PC-3 (cell line): ENCODE data around the gene TMEM259. TPM values are rescaled to one million over a fixed set of nuclear protein-coding genes. Genes with fewer than 3 reads are reported as not detected.

Experiments
- ATAC-seq: fragments of 200-7000 bp; cut with Tn5 transposase; 2 replicates; pipeline ENCODE4 v1.9.1; 2020; ENCODE audit warnings: mild to moderate bottlenecking, moderate library complexity
- BruUV-seq: library from RNA; stranded (reverse); fragments of 400-500 nt; replicated peaks from 2 replicates; lab custom pipeline; 2021; lab: Mats Ljungman, UMichigan
- CTCF ChIA-PET: fragments of 300-600 bp; sonication (Branson Sonifier 250); formaldehyde crosslinking; loops from one replicate; lab custom pipeline; 2022; ENCODE audit warnings: antibody characterized with exemption; lab: Charles Lee
- POLR2A ChIA-PET: fragments of 300-600 bp; sonication (Branson Sonifier 250); formaldehyde crosslinking; loops from one replicate; lab custom pipeline; 2022; ENCODE audit warnings: antibody characterized with exemption; ENCODE audit not compliant: unreplicated experiment; lab: Charles Lee
- DNase-seq: peaks from one replicate; pipeline ENCODE4 v3.0.0-alpha.2; 2015
- H2AFZ ChIP-seq: fragments of 300-600 bp; sonication (generic); 2 replicates; pipeline ENCODE4 v1.6.0; 2016; ENCODE audit warnings: antibody characterized with exemption, low read length
- H3F3A ChIP-seq: fragments of 300-600 bp; sonication (generic); one replicate; pipeline ENCODE4 v1.6.0; 2017; ENCODE audit warnings: antibody characterized with exemption, low read length, control low read depth, mild to moderate bottlenecking; ENCODE audit not compliant: unreplicated experiment
- H3K27ac ChIP-seq: fragments of 300-600 bp; sonication (generic); 2 replicates; pipeline ENCODE4 v1.5.1; 2016; ENCODE audit warnings: mild to moderate bottlenecking, low read length
- H3K27me3 ChIP-seq: fragments of 300-600 bp; sonication (generic); 2 replicates; pipeline ENCODE4 v1.6.1; 2016; ENCODE audit warnings: low read length, mixed read lengths
- H3K36me3 ChIP-seq: fragments of 300-600 bp; sonication (generic); 2 replicates; pipeline ENCODE4 v1.6.1; 2016; ENCODE audit warnings: low read depth, mixed run types, low read length, mixed read lengths
- H3K4me1 ChIP-seq: fragments of 300-600 bp; sonication (generic); 2 replicates; pipeline ENCODE4 v1.5.1; 2016; ENCODE audit warnings: low read length; ENCODE audit not compliant: insufficient read depth
- H3K4me2 ChIP-seq: fragments of 300-600 bp; sonication (generic); 2 replicates; pipeline ENCODE4 v1.6.0; 2016; ENCODE audit warnings: low read length
- H3K4me3 ChIP-seq: fragments of 300-600 bp; sonication (generic); 2 replicates; pipeline ENCODE4 v1.5.1; 2016; ENCODE audit warnings: mild to moderate bottlenecking, low read length, mixed read lengths
- H3K79me2 ChIP-seq: fragments of 300-600 bp; sonication (generic); 2 replicates; pipeline ENCODE4 v1.6.1; 2017; ENCODE audit warnings: low read length, mixed read lengths
- H3K9ac ChIP-seq: fragments of 300-600 bp; sonication (generic); 2 replicates; pipeline ENCODE4 v1.6.0; 2016; ENCODE audit warnings: mild to moderate bottlenecking, low read length
- H3K9me2 ChIP-seq: fragments of 300-600 bp; sonication (generic); replicated peaks from 2 replicates; pipeline ENCODE4 v1.6.1; 2016; ENCODE audit warnings: mixed run types, low read length, mixed read lengths
- H3K9me3 ChIP-seq: fragments of 300-600 bp; sonication (generic); 2 replicates; pipeline ENCODE4 v1.6.1; 2016; ENCODE audit warnings: low read length, mixed read lengths
- H4K20me1 ChIP-seq: fragments of 300-600 bp; sonication (generic); 2 replicates; pipeline ENCODE4 v1.6.1; 2016; ENCODE audit warnings: low read length, mixed read lengths
- CTCF ChIP-seq: fragments of 300-600 bp; sonication (generic); conservative IDR thresholded peaks from 2 replicates; pipeline ENCODE4 v1.5.1; 2017; ENCODE audit warnings: antibody characterized with exemption, low read depth, mild to moderate bottlenecking, low read length
- EZH2 ChIP-seq: fragments of 300-600 bp; sonication (generic); IDR thresholded peaks from one replicate; pipeline ENCODE4 v1.6.1; 2017; ENCODE audit warnings: antibody characterized with exemption, mild to moderate bottlenecking, low read length; ENCODE audit not compliant: unreplicated experiment
- EZH2phosphoT487 ChIP-seq: fragments of 300-600 bp; sonication (generic); IDR thresholded peaks from 2 replicates; pipeline ENCODE4 v1.6.1; 2018; ENCODE audit warnings: mild to moderate bottlenecking, antibody characterized with exemption, low read length, borderline replicate concordance
- intact Hi-C: fragments of 100-400 bp; cut with micrococcal nuclease; formaldehyde crosslinking; loops from 2 replicates; pipeline ENCODE4 v1.9.0; 2023
- total RNA-seq: library from RNA; depleted of rRNA; stranded (reverse); fragments of >200 nt; gene quantifications from 2 replicates; pipeline ENCODE4 v1.2.3, GENCODE V29; 2014

The TMEM259 gene
- total RNA-seq, 1 experiment from 2014 or later = 136 TPM

GRCh38 chr19:990746-991145, 30.2 kb downstream of the TMEM259 start:
- intact Hi-C loops = no loop called here
- no peaks in the 10 kb centered on the region for H3K27me3 ChIP-seq
- H4K20me1 ChIP-seq = no peaks in the 10 kb centered on the region
- H3K36me3 ChIP-seq = no peaks in the 10 kb centered on the region; the same call in 1 of the 2 replicates
- POLR2A ChIA-PET = no interaction called here
- no peak overlapping the region for H3K27ac ChIP-seq
- ATAC-seq (no peak), DNase-seq (no peak)
- no peaks in the 10 kb centered on the region for H3K9me2 ChIP-seq
- H3K9ac ChIP-seq = no peak overlapping the region
- no peak overlapping the region for H3K4me2 ChIP-seq
- no peak overlapping the region for H3K4me3 ChIP-seq
- CTCF ChIA-PET = no interaction called here
- no TSS peak for BruUV-seq
- no peaks in the 10 kb centered on the region for H3K9me3 ChIP-seq
- H2AFZ ChIP-seq = no peak overlapping the region
- H3K79me2 ChIP-seq = no peaks in the 10 kb centered on the region
- no peak for TF ChIP-seq CTCF
- TF ChIP-seq EZH2phosphoT487 = no peak
- TF ChIP-seq EZH2 = no peak
- no peaks in the 10 kb centered on the region for H3F3A ChIP-seq
- no peaks in the 10 kb centered on the region for H3K4me1 ChIP-seq

GRCh38 chr19:990119-990571, 30.8 kb downstream of the TMEM259 start:
- no peak overlapping the region for H3K27ac ChIP-seq
- intact Hi-C loops = no loop called here
- no peaks in the 10 kb centered on the region for H3K27me3 ChIP-seq
- DNase-seq = no peak
- no peak overlapping the region for H3K4me3 ChIP-seq
- no TSS peak for BruUV-seq
- CTCF ChIA-PET = no interaction called here
- H2AFZ ChIP-seq = no peak overlapping the region
- H4K20me1 ChIP-seq = no peaks in the 10 kb centered on the region
- H3K79me2 ChIP-seq = peaks cover 4% of the 10 kb centered on the region; the same call in 1 of the 2 replicates
- no peak for ATAC-seq
- no peaks in the 10 kb centered on the region; the same call in 1 of the 2 replicates for H3K36me3 ChIP-seq
- H3K4me1 ChIP-seq = no peaks in the 10 kb centered on the region; the same call in 1 of the 2 replicates
- TF ChIP-seq CTCF = no peak
- no peak for TF ChIP-seq EZH2phosphoT487
- no peak for TF ChIP-seq EZH2
- no peaks in the 10 kb centered on the region for H3F3A ChIP-seq
- no peak overlapping the region for H3K9ac ChIP-seq
- POLR2A ChIA-PET = no interaction called here
- H3K4me2 ChIP-seq = no peak overlapping the region
- no peaks in the 10 kb centered on the region for H3K9me2 ChIP-seq
- H3K9me3 ChIP-seq = no peaks in the 10 kb centered on the region

GRCh38 chr19:989381-990081, 31.4 kb downstream of the TMEM259 start:
- BruUV-seq = no TSS peak
- no peaks in the 10 kb centered on the region for H3K27me3 ChIP-seq
- H3K4me3 ChIP-seq = no peak overlapping the region
- ATAC-seq (no peak), DNase-seq (no peak)
- no peaks in the 10 kb centered on the region for H3F3A ChIP-seq
- no peak overlapping the region for H2AFZ ChIP-seq
- ChIA-PET POLR2A (no interaction called here), CTCF (no interaction called here)
- no peak overlapping the region for H3K9ac ChIP-seq
- H3K27ac ChIP-seq = no peak overlapping the region
- no peaks in the 10 kb centered on the region for H3K9me3 ChIP-seq
- H3K4me1 ChIP-seq = no peaks in the 10 kb centered on the region; the same call in 1 of the 2 replicates
- no peaks in the 10 kb centered on the region; the same call in 1 of the 2 replicates for H3K36me3 ChIP-seq
- intact Hi-C loops = no loop called here
- no peak overlapping the region for H3K4me2 ChIP-seq
- H3K9me2 ChIP-seq = no peaks in the 10 kb centered on the region
- TF ChIP-seq CTCF (peak; percentile 23; the same call in 1 of the 2 replicates), EZH2 (no peak), EZH2phosphoT487 (no peak)
- peaks cover 10% of the 10 kb centered on the region for H3K79me2 ChIP-seq
- no peaks in the 10 kb centered on the region for H4K20me1 ChIP-seq
